NCI-H2196 (cell line): Measurements from ENCODE around the gene PRKCA.

Experiments
- DNase-seq: peaks from one replicate; lab custom pipeline; 2025; ENCODE audit not compliant: unreplicated experiment; lab: John Stamatoyannopoulos, UW

PRKCA gene

DNA sequence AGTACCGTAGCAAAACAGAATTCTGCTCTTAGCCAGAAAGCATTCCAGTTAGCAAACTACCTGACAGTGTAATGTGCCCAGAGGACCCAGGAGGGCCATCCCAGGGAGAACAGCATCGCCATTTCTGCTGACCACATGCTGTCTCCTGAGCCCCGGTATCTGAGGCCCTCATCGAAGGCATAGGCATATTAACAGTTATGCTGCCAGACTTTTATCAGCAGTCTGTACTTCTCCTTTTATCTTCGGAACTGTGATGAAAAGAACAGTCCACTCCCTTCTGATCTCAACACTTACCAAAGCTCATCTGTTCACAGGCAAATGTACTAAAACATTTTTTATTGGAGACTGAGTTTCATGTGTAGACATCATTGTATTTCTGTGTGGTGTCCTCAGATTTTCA, 236.4 kb downstream of the PRKCA start:
- DNase-seq: no peak

DNA sequence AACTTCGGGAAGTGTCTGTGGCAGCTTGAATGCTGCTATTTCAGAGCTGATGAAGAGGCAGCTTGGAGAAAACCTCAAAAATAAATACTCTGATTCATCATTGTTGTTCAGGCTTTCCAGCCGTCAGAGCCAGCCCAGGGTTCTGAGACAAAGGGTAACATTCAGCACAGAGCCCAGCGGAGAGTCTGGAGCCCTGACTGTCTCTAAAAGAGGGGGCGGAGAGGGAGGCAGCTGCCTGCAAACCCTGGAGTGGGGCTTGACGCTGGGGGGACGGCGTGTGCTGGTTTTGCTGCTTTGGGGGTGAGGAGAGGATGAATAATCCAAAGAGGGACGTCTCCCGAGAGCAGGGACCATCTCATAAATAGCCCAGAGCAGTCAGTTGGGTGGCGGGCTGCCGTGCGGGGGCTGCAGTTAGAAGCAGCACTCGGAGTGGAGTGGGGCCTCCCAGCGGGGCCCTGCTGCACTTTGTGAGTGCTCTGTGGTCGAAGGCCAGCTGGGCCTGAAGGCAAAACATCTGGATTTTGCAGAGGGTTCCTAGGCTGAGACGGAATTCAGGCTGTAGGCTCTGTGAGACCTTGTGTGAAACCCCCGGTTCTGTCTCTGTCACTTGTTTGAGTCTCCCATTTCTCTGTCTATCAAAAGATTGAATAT, 237.8 kb downstream of the PRKCA start:
- DNase-seq: no peak

DNA sequence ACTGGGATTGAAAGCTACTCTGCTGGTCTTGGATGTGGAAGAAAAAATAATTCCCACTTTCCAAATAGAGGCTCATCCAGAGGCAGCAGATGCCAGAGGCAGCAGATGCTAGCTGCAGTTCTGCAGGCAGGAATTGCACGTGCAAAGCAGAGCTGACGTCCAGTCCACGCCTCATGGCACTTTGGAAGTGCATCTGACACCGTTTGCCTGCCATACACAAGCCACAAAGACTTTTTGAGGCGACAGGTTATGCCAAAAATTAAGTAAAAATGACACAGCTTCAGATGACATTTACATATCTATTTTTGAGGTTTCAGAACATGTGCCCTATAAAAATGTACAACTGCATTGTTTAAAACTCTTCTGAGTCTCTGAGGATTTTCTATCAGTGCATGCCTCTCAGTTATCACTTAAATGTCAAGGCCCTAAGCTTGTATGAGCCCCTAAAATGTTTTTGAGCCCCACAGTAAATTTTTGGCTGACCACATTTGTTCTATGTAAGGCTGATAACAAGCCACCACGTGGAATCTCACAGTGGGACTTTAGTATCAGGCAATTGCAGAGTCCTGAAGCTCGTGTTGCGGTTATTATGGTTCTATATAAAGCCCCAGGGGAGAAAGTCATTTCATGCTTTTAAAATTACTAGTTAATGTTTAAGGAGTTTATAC, 239.2 kb downstream of the PRKCA start:
- no peak for DNase-seq

DNA sequence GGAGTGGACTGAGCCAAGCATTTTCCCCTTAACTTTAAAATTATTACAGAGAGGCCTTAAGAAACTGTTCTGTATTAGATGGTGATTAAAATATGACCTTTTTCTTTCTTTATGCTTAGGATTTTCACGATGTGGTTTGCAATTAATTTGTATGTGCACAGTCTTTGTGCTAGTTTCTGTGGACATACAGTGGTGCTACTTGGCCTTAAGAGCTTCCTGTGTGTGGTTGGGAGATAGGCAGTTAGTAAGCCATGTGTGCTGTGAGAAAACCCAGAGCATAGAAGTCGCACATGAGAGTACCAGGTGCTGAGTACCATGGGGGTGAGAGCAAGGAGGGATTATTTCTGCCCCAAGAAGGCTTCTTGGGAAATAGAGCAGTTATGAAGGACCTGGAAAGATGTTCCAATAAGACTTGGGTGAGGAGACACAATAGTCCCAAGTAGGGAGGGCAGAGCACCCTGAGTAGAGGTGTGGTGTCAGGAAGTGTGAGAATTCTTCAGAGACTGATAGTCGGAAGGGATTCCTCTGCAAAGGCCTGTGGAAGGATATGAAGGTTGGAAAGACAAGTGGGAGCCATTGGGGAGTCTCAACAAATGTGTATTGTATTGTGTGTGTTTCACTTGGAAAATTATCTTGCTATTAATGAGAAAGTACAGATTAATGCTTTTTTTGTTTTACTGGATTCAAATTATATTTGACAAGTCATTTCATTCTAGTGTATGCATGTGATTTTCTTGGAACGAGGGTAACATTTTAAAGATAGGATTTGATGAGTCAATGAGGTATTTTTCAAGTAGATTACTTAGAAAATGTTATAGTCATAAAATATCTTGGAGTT, 239.9 kb downstream of the PRKCA start:
- DNase-seq: no peak

DNA sequence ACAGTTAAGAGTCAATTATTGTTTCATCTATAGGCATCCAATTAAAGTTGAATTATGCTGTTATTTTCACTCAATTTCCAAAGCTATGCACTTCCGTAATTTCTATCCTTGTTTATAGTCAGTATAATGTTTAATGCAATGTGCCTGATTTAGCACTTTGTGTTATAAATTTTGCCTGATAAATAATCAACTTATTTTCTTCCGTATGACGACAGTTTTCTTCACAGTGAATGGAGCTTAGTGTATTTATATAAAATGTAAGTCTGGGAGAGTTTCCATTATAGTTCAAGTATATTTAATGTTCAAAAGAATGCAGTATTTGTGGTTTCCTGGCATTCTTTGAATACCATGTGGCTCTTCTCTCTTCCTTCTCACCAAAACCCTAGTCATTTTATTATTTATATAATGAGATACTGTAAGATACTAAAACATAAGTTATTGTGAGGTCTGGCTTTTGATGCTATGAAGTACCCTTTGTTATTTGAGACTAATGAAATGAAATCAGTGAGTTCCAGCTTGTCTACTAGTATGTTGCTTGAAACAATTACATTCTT, 240.6 kb downstream of the PRKCA start:
- no peak for DNase-seq

GRCh38 chr17:66543526-66543925, 241.1 kb downstream of the PRKCA start:
- DNase-seq: no peak

GRCh38 chr17:66545918-66546317, 243.5 kb downstream of the PRKCA start:
- no peak for DNase-seq

DNA sequence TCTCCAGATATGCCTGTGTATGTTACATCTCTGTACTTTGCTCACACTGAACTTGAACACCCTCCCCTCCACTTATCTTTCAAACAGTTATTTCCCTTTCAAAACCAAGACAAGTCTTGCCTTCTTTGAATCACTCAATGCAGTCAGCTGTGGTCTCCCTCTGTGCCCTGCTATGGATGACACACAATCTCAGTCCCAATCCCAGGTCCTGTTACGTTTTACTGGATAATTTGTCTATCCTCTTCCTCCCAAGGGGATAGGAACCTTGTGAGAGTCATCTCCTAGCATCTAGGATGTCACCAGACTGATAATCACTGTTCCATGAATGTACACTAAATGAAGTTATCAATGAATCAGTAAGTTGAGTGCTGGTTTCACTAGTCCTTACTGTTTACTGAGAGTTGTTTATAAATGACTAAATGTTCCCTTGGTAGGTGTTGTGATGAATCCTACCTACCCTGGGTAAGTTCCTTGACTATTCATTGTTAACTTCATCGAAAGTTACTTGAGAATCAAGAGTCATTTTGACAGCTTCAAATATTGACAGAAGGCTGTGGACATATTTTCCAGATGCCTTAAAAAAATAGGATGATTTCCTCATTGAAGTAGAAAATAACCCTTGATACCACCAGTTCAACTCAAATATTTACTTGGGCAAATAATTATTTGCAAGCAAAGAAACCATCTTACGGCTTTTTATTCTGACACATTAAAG, 244.9 kb downstream of the PRKCA start:
- no peak for DNase-seq

GRCh38 chr17:66548158-66548557, 245.7 kb downstream of the PRKCA start:
- no peak for DNase-seq

- no peak for DNase-seq
Observed at GRCh38 chr17:66548659-66549310, 246.4 kb downstream of the PRKCA start.

DNA sequence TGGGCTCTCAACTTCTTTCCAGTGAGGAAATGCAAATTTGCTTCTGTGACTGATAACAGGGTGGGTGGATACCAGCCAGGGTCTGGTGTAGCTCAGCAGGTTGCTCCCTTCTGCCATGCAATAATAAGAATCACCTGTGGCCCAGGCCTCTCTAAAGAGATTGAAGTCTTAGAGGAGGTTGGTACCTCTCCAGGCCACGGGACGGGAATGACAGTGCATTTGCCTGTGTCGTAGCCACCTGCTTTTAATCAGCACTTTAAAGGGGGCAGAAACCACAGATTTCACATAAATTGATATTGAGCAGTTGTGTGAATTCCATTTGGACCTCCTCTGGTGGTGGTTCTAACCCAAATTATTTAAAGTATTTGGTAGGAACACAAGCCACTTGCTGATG, 246.9 kb downstream of the PRKCA start:
- no peak for DNase-seq

- no peak for DNase-seq
Observed at GRCh38 chr17:66549731-66550207, 247.4 kb downstream of the PRKCA start.

DNA sequence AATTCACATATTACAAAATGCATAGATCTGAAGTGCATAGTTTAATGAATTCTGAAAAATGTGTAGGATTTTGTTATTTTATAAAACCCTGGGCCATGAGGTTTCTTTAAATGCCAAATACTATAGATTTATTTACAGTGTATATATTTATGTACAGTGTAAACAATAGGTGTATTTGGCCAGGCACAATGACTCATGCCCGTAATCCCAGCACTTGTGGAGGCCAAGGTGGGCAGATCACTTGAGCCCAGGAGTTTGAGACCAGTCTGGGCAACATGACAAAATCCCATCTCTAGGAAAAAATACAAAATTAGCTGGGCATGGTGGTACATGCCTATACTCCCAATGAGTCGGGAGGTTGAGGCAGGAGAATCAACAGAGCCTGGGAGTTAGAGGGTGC, 249.4 kb downstream of the PRKCA start:
- no peak for DNase-seq

- no peak for DNase-seq
Observed at GRCh38 chr17:66552371-66552770, 250.0 kb downstream of the PRKCA start.

DNA sequence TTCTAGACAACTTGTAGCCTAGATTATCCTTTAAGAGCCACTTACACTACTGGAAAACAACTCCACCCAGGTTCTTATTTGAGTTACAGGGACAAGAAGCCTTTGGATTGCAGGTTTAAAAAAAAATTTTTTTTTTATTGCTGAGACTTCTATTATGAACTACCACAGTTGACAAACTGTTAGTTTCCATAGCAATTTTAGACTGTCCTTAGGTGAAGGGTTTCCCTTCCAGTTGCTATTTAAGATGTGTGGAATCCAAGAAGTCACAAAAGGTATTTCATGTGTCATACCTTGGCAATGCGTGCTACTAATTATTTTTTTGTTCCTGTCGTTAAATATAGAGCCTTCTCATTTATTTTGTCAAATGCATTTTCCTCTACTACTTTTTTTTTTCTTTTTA, 253.2 kb downstream of the PRKCA start:
- no peak for DNase-seq

DNA sequence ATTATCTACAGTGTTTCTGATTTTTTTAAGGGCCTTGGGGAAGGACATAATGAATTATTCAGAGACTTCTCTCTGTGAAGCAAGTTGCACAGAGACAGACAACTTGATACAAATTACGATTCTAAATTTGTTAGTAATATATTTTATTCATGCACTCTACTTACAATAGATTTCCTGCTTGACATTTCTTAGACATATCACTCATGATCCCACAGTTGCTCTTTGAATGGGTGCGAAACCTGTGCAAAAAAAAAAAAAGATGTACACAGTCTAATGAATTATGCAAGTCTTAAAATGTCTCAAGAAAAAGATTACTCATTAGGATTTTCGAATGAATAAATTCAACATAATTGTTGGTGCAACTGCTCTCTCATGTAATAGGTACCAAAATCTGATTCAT, 254.8 kb downstream of the PRKCA start:
- no peak for DNase-seq

DNA sequence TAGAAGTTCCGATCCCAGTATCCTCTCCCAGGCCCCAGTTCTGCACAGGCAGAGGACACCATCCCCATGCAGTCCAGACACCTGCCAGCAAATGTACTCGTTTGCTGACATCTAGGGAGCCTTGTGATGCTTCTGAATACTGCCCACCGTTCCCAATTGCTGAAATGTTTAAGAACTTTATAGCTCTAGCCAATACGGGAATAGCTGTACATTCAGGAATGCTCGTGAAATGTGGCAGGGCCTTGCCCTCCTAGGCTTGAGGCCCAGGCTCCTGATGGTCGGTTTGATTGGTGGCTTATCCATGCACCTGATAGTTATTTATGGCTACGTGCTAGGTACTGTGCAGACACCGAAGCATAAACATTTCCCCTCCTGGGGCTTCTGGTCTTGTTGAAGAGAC, 255.5 kb downstream of the PRKCA start:
- DNase-seq: no peak

DNA sequence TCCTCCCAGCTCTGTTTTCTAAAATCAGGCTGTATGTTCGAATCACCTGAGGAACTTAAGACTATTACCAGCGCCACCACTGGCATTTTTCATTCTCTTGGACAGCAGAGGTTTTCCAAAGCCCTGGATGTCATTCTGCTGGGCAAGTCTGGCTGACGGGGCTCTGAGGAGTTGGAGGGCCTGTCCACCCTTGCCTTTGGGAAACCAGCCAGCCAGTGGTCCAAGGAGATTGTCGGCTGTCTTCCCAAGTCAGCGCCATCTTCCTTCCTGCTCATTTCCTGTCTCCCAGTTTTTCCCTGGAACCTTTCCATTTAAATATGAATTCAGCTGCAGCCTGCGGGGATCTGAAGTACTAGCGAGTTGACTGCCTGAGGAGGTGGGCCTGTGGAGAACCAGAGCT, 258.3 kb downstream of the PRKCA start:
- DNase-seq: no peak

- DNase-seq: no peak
Observed at GRCh38 chr17:66562119-66562518, 259.7 kb downstream of the PRKCA start.

DNA sequence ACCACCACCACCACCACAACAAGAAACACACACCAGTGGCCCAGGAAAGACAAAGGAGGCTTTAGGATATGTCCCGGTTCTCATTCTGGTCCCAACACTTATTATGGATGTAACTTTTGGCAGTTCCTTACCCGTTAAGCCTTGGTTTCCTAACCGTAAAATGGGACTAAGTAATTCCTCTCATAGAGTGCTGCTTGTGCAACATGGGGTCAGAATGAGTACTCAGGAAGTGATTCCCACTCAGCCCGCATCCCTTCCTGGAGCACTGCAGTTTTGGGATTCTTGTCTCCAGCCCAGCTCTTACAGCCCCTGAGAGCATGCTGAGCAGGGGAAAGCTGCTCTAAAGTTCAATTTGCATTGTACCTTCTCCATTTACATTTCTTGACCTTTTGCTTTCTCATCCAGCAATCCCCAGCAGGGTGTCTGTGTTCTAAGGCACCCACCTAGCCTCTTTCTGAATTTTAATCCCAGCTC, 262.6 kb downstream of the PRKCA start:
- no peak for DNase-seq
